DLD1 (cell line): ENCODE data around the gene NEMP1.
"Not testable (repeated sequence)": the region's sequence is repeated elsewhere in the genome, so short reads cannot be mapped to it uniquely, and the experiment has no call there.

ENCODE experiments used
- in situ Hi-C: cut with HindIII; loops from 2 replicates; pipeline ENCODE4 v1.10.0; 2017; ENCODE audit warnings: low sequenced_read_pairs

The NEMP1 gene

GRCh38 chr12:57031789-57032188, 46.8 kb downstream of the NEMP1 start:
- in situ Hi-C loops = no loop called here

DNA sequence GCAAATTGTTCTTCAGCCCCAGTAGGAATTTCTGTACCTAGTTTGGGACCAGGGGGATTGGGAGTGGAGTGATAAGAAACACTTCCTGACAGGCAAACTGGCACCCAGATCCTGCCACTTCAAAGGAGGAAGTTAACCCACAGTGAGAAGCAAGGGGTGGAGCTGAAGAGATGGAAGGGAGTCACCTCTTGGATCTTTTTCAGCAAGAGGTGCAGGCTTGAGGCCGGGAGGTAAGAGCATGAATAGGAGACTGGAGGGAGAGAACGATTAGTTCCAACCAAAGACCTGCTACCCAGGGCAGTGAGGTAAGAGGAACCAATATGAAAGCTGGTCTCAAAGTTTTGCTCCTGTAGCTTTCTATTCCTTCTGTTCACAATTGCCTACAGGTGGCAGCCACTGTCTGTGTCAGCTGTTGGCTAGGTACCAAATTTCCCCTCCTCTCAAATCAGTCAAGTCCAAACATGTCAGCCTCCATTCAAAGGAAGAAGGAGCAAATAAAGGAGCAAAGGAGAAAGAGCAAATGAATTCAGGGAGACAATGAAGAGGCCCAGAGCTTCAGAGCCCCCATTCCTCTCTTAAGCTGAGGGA, 47.4 kb downstream of the NEMP1 start:
- in situ Hi-C loops = no loop called here

GRCh38 chr12:57029457-57029856, 49.1 kb downstream of the NEMP1 start:
- in situ Hi-C loops = no loop called here

- in situ Hi-C loops = no loop called here
Observed at GRCh38 chr12:57027805-57028153, 50.8 kb downstream of the NEMP1 start.

DNA sequence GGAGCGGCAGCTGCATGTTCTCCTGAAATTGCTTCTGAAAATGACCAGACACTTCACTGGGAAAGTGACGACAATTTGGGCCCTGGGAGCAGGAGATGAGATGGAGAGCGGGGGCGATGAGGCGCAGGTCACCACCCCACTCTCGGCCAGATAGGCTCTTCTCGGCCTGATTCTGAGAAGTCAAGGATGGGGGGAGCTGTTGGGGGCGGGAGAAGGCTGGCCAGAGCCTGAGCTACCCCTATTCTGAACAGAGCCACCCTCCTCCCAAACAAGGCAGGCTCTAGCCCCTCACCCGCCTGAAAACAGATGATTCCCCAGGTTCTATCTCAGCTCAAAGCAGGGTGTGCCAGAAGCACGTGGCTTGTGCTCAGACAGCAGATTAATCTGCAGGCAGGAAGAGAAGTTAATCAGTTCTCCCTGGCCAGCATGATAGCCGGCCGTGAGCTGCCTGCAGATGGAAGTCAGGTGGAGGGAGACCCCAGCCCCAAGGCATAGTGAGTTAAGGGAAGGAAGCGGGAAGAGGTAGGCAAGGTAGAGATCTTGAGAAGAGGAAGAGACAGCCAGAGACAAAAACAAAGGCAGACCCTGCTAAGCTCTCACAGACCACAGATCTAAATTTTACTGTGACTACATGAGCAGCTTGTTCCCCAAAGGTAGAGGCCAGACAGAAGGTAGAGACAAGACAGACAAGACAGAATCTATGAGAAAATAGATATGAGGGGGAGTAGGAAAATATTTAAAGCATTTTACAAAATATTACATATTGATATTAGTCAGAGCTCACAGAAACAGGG, 51.4 kb downstream of the NEMP1 start:
- in situ Hi-C loops = no loop called here

DNA sequence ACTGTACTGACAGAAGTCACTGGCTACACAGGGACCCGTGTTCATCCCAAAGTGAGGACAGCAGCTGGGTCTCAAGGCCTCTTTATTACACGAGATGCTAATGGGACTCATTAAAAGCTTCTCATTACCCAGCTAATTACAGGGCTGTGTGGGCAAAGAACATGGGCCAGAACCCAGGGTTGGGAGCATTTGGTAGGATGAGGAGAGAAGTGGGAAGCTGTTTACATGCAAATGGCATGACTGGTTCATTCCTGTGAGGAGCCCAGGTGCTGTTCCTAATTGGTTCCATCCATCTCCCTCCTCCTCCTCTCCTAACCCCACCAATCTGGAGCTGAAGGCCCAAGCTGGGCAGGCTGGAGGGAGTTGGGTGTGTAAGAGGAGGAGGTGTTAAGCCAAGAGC, 53.4 kb downstream of the NEMP1 start:
- in situ Hi-C loops = no loop called here

- in situ Hi-C loops = not testable (repeated sequence)
Observed at GRCh38 chr12:57022324-57022723, 56.3 kb downstream of the NEMP1 start.

DNA sequence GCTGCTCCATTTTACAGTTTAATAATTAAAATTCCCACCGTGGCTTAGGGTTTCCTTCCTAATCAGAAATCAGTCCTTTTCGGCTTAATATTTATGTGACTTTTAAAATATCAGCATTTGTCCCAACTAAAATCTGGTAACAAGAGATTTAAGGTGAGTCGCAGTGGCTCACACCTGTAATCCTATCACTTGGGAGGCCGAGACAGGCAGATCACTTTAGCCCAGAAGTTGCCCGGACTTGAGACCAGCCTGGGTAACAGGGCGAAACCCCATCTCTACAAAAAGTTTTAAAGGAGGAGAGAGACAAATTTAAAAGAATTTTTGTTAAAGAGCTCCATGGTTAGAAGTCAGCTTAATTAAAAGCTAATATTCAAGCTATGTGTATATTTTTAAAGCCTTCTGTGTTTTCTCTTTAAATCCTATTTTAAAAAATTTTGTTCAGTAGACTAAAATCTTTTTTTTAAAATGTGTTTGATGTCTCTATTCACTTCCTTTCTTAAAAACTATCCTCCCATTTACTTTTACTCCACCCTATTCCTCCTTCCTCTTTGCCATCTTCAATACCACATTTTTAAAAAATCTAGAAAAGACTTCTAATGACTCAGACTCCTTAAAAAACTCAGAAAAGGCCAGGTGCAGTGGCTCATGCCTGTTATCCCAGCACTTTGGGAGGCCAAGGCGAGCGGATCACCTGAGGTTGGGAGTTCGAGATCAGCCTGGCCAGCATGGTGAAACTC, 58.4 kb downstream of the NEMP1 start:
- in situ Hi-C loops = no loop called here

- in situ Hi-C loops = no loop called here
Observed at GRCh38 chr12:57018906-57019305, 59.7 kb downstream of the NEMP1 start.

DNA sequence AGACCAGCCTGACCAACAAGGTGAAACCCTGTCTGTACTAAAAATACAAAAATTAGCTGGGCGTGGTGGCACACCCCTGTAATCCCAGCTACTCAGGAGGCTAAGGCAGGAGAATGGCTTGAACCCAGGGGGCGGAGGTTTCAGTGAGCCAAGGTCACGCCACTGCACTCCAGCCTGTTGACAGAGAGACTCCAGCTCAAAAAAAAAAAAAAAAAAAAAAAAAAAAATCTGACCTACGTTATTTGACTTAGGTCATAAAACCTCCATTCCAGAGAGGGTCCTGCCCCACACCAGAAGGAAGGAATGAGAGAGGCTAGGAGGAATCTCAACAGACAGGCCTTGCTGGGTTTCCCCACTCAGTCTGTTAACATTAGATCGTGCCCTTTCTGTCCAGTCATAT, 60.2 kb downstream of the NEMP1 start:
- in situ Hi-C loops = not testable (repeated sequence)

DNA sequence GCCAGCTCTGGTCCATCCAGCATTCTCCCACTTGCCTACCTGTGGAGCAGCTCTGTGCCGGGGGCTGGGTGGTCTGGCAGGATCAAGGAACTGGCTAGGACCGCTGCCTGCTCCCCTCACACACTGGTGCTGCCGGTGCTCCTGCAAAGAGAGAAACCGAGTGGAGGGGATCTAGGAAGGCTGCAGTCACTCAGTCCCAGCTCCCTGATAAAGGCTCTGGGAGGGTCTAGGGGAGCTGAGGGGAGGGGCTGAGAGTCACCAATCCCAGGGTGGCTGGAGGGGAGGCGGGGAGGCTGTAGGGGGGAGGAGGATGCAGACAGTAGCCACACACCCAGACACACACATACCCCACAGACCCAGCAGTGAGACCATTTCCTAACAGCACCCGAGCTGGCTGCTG, 62.2 kb downstream of the NEMP1 start, which contains the start of gene TAC3:
Gene TAC3 (minus strand): TSS at position 182 of the 400 bp plus-strand sequence. CDS start 732 bp downstream, outside the sequence.
- in situ Hi-C loops = no loop called here

GRCh38 chr12:57012600-57013465, 65.8 kb downstream of the NEMP1 start:
- in situ Hi-C loops = no loop called here

DNA sequence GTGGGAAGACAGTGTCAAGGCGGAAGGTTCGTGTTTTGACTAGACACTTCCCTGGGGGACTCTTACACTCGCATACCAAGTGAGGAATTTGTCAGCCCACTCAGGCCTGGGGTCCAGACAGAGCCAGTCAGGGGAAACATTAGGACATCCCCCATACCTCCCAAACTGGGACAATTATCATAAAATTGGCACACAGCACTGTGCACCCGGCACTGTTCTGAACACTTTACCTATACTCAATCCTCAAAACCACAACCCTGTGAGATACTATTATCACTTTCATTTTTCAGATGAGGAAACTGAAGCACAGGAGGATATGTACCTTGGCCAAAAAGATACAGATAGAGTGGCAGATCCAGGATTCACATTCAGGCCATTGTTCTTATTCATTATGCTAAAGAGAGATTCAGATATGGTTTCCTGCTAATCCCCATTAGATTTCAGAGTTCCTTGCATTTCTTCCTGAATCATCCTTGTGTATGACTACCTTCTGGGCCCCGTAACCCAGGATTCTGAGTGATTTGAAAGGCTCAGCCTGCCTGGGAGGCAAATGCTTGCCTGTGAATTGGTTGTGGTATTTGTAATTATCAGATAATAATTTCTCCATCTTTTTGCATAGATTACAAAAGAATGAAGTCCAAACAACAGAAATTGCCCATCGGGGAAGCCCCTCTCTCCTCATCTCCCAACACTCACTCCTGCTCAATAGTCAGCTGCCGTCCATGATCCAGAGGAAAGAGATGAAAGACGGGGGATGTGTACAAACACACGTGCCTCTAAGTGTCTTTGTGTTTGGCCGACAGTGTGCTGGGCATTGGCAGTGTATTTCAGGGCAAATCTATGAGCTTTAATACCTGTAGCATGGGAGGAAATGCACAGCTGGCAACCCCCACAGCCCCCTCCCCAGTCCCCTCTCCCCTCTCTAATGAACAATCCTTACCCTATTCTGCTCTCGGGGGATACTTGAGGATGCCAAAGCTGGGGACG, 66.9 kb downstream of the NEMP1 start:
- in situ Hi-C loops = no loop called here

DNA sequence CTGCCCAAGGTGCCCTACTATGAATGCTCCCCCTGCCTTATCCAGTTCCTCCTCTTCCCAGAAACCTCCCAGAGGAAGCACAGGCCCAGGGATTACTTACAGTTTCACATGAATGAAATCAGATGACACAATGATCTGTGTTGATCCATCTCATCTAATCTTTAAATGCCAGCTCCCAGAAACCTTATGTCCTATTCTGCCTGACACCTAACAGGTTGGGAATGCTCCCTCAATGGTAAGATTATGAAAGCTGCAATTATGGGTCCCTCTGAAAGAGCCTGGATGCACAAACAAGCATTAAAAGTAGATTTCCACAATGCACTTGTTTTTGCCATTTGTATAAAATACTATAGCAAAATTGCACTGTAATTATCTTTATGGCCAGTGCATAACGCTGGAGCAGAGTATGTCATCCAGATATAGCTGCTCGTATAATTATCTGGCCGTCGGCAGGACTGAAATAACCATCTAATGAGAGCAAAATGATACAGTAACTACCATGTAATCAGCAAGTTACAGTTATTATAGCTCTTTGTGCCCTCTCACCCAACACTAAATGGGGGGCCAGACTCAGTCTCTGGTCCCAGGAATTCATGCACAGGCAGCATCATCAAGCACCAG, 67.9 kb downstream of the NEMP1 start:
- in situ Hi-C loops = no loop called here

DNA sequence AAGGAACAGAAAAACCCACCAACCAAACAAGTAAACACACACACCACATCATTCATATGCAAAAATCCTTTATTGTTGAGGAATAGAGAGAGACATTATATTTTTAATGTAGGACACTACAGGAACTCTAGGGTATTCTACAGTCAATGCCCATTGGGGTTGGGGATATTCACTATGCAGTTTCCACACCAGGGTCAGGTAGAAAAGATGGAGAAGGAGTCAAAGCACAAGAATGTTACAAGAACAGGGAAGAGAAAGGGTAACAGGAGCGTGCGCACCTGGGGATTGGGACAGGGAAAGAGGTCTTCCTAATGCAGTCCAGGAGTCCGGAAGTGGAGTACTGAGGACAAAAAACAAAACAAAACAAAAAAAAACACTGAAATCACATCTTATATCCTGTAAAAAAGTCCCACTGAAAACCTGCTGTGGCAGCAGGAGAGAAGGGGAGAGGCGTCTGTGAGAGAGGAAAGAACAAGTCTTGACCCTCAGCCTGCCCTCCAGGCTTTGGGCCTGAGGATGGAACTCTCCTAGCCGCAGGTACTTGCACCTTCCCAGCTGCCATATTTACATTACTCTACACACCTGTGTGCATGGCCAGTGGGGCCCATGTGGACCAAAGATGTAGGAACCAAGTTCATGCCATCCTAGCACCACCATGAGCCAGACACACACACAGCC, 68.5 kb downstream of the NEMP1 start:
- in situ Hi-C loops = no loop called here

DNA sequence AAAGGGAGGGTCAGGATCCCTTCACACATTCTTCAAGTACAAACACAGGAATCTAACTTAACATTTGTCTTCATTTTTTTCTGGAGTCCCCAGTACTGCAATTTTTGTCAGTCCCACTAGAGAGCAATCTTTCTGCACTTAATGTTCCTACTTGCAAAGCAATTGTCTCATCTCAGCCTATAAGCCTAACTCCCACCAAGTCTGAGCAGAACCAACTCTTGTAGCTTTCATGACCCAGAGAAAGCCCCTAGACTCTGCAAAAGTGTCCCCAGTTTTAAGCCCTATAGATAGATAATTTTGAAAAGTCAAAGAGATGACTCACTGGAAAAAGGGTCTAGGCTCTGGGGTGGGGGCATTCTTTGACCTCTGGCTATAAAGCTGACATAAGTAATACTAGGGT, 70.4 kb downstream of the NEMP1 start:
- in situ Hi-C loops = no loop called here

DNA sequence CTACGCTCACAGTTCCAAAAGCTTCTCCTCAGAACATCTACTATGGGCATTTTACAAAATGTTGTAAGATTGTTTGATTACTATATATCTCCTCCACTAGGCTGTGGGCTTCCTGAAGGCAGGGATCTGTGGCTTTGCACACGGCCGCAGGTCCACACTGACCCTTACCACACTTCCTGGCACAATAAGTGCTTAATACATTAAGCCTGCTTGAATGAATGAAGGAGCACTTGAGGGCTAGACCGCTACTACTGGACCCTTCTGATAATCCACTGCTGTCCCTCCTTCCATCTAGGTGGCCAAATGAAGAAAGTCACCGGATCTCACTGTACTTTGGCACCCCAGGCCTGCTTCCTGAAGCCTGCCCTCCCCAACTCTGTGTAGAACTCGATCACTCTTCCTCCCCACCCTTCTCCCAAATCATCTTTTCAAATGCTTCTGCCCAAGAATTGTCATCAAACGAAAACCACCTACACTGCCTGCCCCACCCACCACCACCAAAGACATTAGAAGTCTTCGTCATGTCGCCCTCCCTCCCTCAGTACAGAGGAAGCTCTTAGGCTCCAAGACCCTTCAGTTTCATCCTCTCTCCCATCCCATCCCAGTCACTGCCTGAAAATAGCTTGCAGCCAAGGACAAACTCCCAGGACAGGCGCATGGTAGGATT, 71.6 kb downstream of the NEMP1 start:
- in situ Hi-C loops = no loop called here
